K562 (cell line): ENCODE data around the gene PDE11A. TPM values are rescaled to one million over a fixed set of nuclear protein-coding genes. Genes with fewer than 3 reads are reported as not detected.
A peak's percentile ranks its signal among the peaks of the same experiment; 100 is the strongest.

ENCODE experiments used
- CCNT2 ChIP-seq: IDR thresholded peaks from 2 replicates; pipeline ENCODE4 v1.6.1; 2011; ENCODE audit warnings: borderline replicate concordance, low read depth, mild to moderate bottlenecking, moderate library complexity, mixed read lengths, low read length; ENCODE audit not compliant: insufficient read length; ENCODE audit errors: extremely low read depth
- CREB1 ChIP-seq, 2 experiments: sonication (generic) in 1 of 2; formaldehyde crosslinking in 1 of 2; IDR thresholded peaks; 2 replicates each; pipeline versions ENCODE4 v1.6.1 to v1.8.0; 2012 to 2022; ENCODE audit warnings: inconsistent platforms in 1 of 2, mild to moderate bottlenecking in 1 of 2, missing genetic modification reagents in 1 of 2, moderate library complexity in 1 of 2
- CREB3L1 ChIP-seq: fragments of 450-650 bp; IDR thresholded peaks from 2 replicates; pipeline ENCODE4 v1.6.1; 2014; ENCODE audit warnings: low read depth, mild to moderate bottlenecking, moderate library complexity, borderline replicate concordance
- ETV6 ChIP-seq, 3 experiments: fragments of 150-350 bp in 1 of 3; sonication (generic) in 1 of 3; formaldehyde crosslinking in 1 of 3; IDR thresholded peaks; 2 replicates each; pipeline versions ENCODE4 v1.6.1 to v1.8.0; 2014 to 2022; ENCODE audit warnings: borderline replicate concordance in 2 of 3, low read depth in 2 of 3, antibody characterized with exemption in 1 of 3, low read length in 1 of 3, mild to moderate bottlenecking in 1 of 3, missing genetic modification reagents in 1 of 3
- HDAC8 ChIP-seq: fragments of 450-650 bp; IDR thresholded peaks from 2 replicates; pipeline ENCODE4 v1.6.1; 2016; ENCODE audit warnings: mild to moderate bottlenecking, missing genetic modification characterization, moderate library complexity, missing compliant biosample characterization
- KLF1 ChIP-seq: fragments of 450-650 bp; IDR thresholded peaks from 2 replicates; pipeline ENCODE4 v1.6.1; 2016; ENCODE audit warnings: missing genetic modification characterization, missing compliant biosample characterization
- L3MBTL2 ChIP-seq: fragments of 450-650 bp; IDR thresholded peaks from 2 replicates; pipeline ENCODE4 v1.6.1; 2016; ENCODE audit warnings: mild to moderate bottlenecking, moderate library complexity
- MTA2 ChIP-seq: fragments of 450-650 bp; IDR thresholded peaks from 2 replicates; pipeline ENCODE4 v1.6.1; 2016; ENCODE audit warnings: low read depth
- PHB ChIP-seq: fragments of 250-450 bp; sonication (Bioruptor Pico); IDR thresholded peaks from 2 replicates; pipeline ENCODE4 v1.5.0; 2021
- POLR2G ChIP-seq: fragments of 200-400 bp; formaldehyde crosslinking; IDR thresholded peaks from 2 replicates; pipeline ENCODE4 v1.6.1; 2017; ENCODE audit warnings: low read depth, mild to moderate bottlenecking, antibody characterized with exemption, low read length, moderate library complexity
- POLR3A ChIP-seq: IDR thresholded peaks from 2 replicates; pipeline ENCODE4 v1.6.1; 2011; ENCODE audit warnings: borderline replicate concordance, mild to moderate bottlenecking, moderate library complexity; ENCODE audit not compliant: insufficient read length, insufficient read depth; ENCODE audit errors: extremely low read depth
- PTTG1 ChIP-seq: fragments of 450-650 bp; IDR thresholded peaks from 2 replicates; pipeline ENCODE4 v1.6.1; 2016; ENCODE audit warnings: low read depth, mild to moderate bottlenecking, missing genetic modification characterization, missing compliant biosample characterization
- RBBP5 ChIP-seq: fragments of 200-600 bp; sonication (generic); IDR thresholded peaks from 2 replicates; pipeline ENCODE4 v1.6.1; 2012; ENCODE audit warnings: borderline replicate concordance, mild to moderate bottlenecking, low read length, control low read depth, inconsistent platforms; ENCODE audit not compliant: insufficient read depth, poor library complexity, severe bottlenecking
- SMARCC2 ChIP-seq: fragments of 450-650 bp; IDR thresholded peaks from 2 replicates; pipeline ENCODE4 v1.6.1; 2017; ENCODE audit warnings: antibody characterized with exemption, moderate library complexity, mild to moderate bottlenecking, low read depth
- SNRNP70 ChIP-seq: fragments of 200-400 bp; formaldehyde crosslinking; optimal IDR thresholded peaks from 2 replicates; pipeline ENCODE3; 2017; ENCODE audit warnings: low read depth, low read length
- TAF9B ChIP-seq: fragments of 450-650 bp; IDR thresholded peaks from 2 replicates; pipeline ENCODE4 v1.6.1; 2018; ENCODE audit warnings: mild to moderate bottlenecking; ENCODE audit not compliant: partially characterized antibody
- TOE1 ChIP-seq, 2 experiments: fragments of 450-650 bp in 1 of 2; sonication (generic) in 1 of 2; formaldehyde crosslinking in 1 of 2; IDR thresholded peaks; 2 replicates each; pipeline versions ENCODE4 v1.7.1 to v1.8.0; 2016 to 2022; ENCODE audit warnings: borderline replicate concordance in 2 of 2, mild to moderate bottlenecking in 2 of 2, antibody characterized with exemption in 1 of 2, inconsistent platforms in 1 of 2, low read depth in 1 of 2, missing genetic modification reagents in 1 of 2, moderate library complexity in 1 of 2
- YBX1 ChIP-seq: fragments of 450-650 bp; IDR thresholded peaks from 2 replicates; pipeline ENCODE4 v1.7.1; 2016; ENCODE audit warnings: mild to moderate bottlenecking
- ZNF165 ChIP-seq: fragments of 250-450 bp; sonication (Bioruptor Pico); IDR thresholded peaks from 2 replicates; pipeline ENCODE4 v1.4.0; 2020; ENCODE audit warnings: borderline replicate concordance
- polyA plus RNA-seq, 8 experiments: library from polyadenylated mRNA; depleted of rRNA in 4 of 8; stranded (reverse) in 5 of 8; unstranded in 3 of 8; fragments of >200 nt; fragmentation: Nextera tagmentation in 2 of 8; fragmentation: Illumina TruSeq in 1 of 8; extraction: Ambion mirVana in 2 of 8; extraction: Trizol in 1 of 8; gene quantifications; 2 replicates each; pipeline versions ENCODE4 v1.2.1 to v1.2.3, GENCODE V29; 2011 to 2014; ENCODE audit warnings: inconsistent platforms in 1 of 8, missing spikeins in 1 of 8
- total RNA-seq, 7 experiments: library from RNA; depleted of rRNA in 6 of 7; stranded (reverse); fragments of >200 nt in 6 of 7; fragmentation: Illumina TruSeq in 2 of 7; extraction: Trizol in 2 of 7; gene quantifications; 2 replicates each; pipeline versions ENCODE4 v1.2.1 to v1.2.3, GENCODE V29; 2011 to 2021; ENCODE audit warnings: low replicate concordance in 1 of 7
- TF ChIP-seq, protein P1 (sequence below): IDR thresholded peaks from 3 replicates; pipeline ENCODE4 v1.6.1; 2011; ENCODE audit warnings: borderline replicate concordance, mild to moderate bottlenecking; ENCODE audit not compliant: insufficient read length, insufficient read depth
- TF ChIP-seq, protein P2 (sequence below): fragments of 450-650 bp; IDR thresholded peaks from 2 replicates; pipeline ENCODE4 v1.6.1; 2016; ENCODE audit warnings: borderline replicate concordance

The PDE11A gene
- total and polyA plus RNA-seq, 9 of the 15 experiments (the other 6 are each of a cell fraction or from before 2014, with no cell fraction given) = 3.2 to 22.1 (median 5.7) TPM

GRCh38 chr2:178072383-178073301 lies at the start of gene PDE11A (continued):
- TF ChIP-seq HDAC8 (tag) (no peak), PTTG1 (tag) (no peak), MTA2 (no peak), CREB3L1 (no peak), ZNF165 (no peak), YBX1 (no peak), SNRNP70 (no peak), CCNT2 (peak; percentile 12), L3MBTL2 (peak; percentile 69), CREB1 (IDR thresholded peaks at IDR 0.05) (peak; percentile 54), CREB1 (CRISPR knock-in tag; IDR thresholded peaks at IDR 0.05) (peak; percentile 60), RBBP5 (no peak), PHB (CRISPR knock-in tag) (no peak), TOE1 (IDR thresholded peaks at IDR 0.05; ENCODE audit: borderline replicate concordance) (peak; percentile 69), TOE1 (CRISPR knock-in tag; IDR thresholded peaks at IDR 0.05; ENCODE audit: borderline replicate concordance, low read depth) (no peak), ETV6 (IDR thresholded peaks at IDR 0.05; ENCODE audit: borderline replicate concordance in 1 of 2, low read depth in 2 of 2, low read length in 1 of 2) (no peak), ETV6 (CRISPR knock-in tag; IDR thresholded peaks at IDR 0.05; ENCODE audit: borderline replicate concordance) (no peak), SMARCC2 (no peak), POLR2G (peak; percentile 98), POLR3A (no peak), KLF1 (tag) (peak; percentile 41; the same call in 1 of the 2 replicates), TAF9B (peak; percentile 33)
- TF ChIP-seq, protein P1, sequence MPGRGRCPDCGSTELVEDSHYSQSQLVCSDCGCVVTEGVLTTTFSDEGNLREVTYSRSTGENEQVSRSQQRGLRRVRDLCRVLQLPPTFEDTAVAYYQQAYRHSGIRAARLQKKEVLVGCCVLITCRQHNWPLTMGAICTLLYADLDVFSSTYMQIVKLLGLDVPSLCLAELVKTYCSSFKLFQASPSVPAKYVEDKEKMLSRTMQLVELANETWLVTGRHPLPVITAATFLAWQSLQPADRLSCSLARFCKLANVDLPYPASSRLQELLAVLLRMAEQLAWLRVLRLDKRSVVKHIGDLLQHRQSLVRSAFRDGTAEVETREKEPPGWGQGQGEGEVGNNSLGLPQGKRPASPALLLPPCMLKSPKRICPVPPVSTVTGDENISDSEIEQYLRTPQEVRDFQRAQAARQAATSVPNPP = no peak
- TF ChIP-seq, protein P2, sequence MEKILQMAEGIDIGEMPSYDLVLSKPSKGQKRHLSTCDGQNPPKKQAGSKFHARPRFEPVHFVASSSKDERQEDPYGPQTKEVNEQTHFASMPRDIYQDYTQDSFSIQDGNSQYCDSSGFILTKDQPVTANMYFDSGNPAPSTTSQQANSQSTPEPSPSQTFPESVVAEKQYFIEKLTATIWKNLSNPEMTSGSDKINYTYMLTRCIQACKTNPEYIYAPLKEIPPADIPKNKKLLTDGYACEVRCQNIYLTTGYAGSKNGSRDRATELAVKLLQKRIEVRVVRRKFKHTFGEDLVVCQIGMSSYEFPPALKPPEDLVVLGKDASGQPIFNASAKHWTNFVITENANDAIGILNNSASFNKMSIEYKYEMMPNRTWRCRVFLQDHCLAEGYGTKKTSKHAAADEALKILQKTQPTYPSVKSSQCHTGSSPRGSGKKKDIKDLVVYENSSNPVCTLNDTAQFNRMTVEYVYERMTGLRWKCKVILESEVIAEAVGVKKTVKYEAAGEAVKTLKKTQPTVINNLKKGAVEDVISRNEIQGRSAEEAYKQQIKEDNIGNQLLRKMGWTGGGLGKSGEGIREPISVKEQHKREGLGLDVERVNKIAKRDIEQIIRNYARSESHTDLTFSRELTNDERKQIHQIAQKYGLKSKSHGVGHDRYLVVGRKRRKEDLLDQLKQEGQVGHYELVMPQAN = no peak
